BLaER1 treated with 17β-estradiol and CSF1 and Interleukin-3, amounts not matched to agents 10 nM and 100 nM (cell line): ENCODE results near the gene GAL.

Experiments used
- H3K27ac ChIP-seq, 11 experiments: shearing (Covaris generic); formaldehyde crosslinking; 2 replicates each; pipeline ENCODE4 v1.8.1; 2022
- H3K27me3 ChIP-seq, 11 experiments: shearing (Covaris generic); formaldehyde crosslinking; 2 replicates each; pipeline ENCODE4 v1.8.1; 2022
- H3K36me3 ChIP-seq, 11 experiments: shearing (Covaris generic); formaldehyde crosslinking; 2 replicates each; pipeline ENCODE4 v1.8.1; 2022
- H3K4me1 ChIP-seq, 10 experiments: shearing (Covaris generic); formaldehyde crosslinking; 2 replicates each; pipeline ENCODE4 v1.8.1; 2022
- H3K4me2 ChIP-seq, 11 experiments: shearing (Covaris generic); formaldehyde crosslinking; 2 replicates each; pipeline ENCODE4 v1.8.1; 2022
- H3K4me3 ChIP-seq, 10 experiments: shearing (Covaris generic); formaldehyde crosslinking; 2 replicates each; pipeline ENCODE4 v1.8.1; 2022
- H3K9ac ChIP-seq, 11 experiments: shearing (Covaris generic); formaldehyde crosslinking; 2 replicates each; pipeline ENCODE4 v1.8.1; 2022
- H3K9me3 ChIP-seq, 11 experiments: shearing (Covaris generic); formaldehyde crosslinking; replicated peaks in 1 of 11; 2 replicates each; pipeline ENCODE4 v1.8.1; 2022
- H4K20me1 ChIP-seq, 11 experiments: shearing (Covaris generic); formaldehyde crosslinking; 2 replicates each; pipeline ENCODE4 v1.8.1; 2022
- Cebpa-rat ChIP-seq, 11 experiments: shearing (Covaris generic); IDR thresholded peaks; 2 replicates each; pipeline ENCODE4 v1.8.1; 2022

GAL gene

GRCh38 chr11:68714060-68714856, 29.9 kb downstream of the GAL start:
- H3K27me3 ChIP-seq = no peaks in the 10 kb centered on the region
- TF ChIP-seq Cebpa-rat (IDR thresholded peaks at IDR 0.05) = no peak

DNA sequence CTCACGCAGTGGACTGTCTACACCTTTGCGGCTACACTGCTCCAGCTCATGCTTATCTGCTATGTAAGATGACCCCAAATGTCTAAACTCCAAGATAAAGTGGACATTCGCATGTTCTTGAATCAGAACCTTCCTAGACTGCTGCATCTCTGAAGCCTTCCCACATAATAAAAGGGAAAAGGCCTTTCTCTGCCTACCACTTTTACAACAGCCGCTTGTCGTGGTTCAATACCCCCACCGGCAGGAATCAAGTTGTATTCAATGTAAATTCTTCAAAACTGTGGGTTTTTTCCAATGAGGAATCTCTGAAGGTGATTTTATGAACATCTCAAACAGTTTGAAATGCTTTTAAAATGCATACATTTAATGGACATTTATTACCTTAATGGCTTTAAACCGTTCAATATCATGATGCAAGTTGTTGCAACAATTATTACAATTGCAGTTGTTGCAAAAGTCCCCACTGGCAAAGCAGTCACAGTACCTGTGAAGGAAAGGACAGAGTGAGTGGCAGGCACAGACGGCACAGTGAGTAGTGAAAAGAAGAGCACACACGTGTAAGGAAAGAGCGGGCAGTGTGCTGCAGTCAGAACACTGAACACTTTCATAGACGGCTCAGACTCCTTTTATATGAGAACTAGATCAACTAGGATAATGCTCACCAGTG, 31.2 kb downstream of the GAL start:
- no peak overlapping the region for H3K4me3 ChIP-seq
- no peak overlapping the region for H3K4me2 ChIP-seq
- peaks cover 25 to 38% (median 28%) of the 10 kb centered on the region in 11 experiments for H3K9me3 ChIP-seq
- no peak overlapping the region for H3K9ac ChIP-seq
- H4K20me1 ChIP-seq = no peaks in the 10 kb centered on the region
- peaks cover 0 to 14% (median 0%) of the 10 kb centered on the region in 10 experiments; a peak in 6 of 20 replicates for H3K4me1 ChIP-seq
- TF ChIP-seq Cebpa-rat (IDR thresholded peaks at IDR 0.05) = no peak
- no peaks in the 10 kb centered on the region; a peak in 1 of 22 replicates for H3K36me3 ChIP-seq
- no peak overlapping the region for H3K27ac ChIP-seq
- no peaks in the 10 kb centered on the region for H3K27me3 ChIP-seq

More at GRCh38 chr11:68714060-68714856, 29.9 kb downstream of the GAL start:
- Histone ChIP-seq H3K9ac (no peak overlapping the region), H3K9me3 (peaks cover 13 to 25% (median 15%) of the 10 kb centered on the region in 11 experiments; a peak in 20 of 22 replicates), H3K4me1 (peaks cover 0 to 22% (median 7%) of the 10 kb centered on the region in 10 experiments; a peak in 13 of 20 replicates), H4K20me1 (no peaks in the 10 kb centered on the region), H3K36me3 (no peaks in the 10 kb centered on the region), H3K4me3 (no peak overlapping the region), H3K27ac (no peak overlapping the region), H3K4me2 (0 out of 22 replicates have a peak overlapping the region, but pooled peaks of 1 of the 11 experiments have one; percentile 16)

- Histone ChIP-seq H3K27me3 (no peaks in the 10 kb centered on the region), H3K4me1 (no peaks in the 10 kb centered on the region), H3K36me3 (no peaks in the 10 kb centered on the region; a peak in 1 of 22 replicates), H4K20me1 (no peaks in the 10 kb centered on the region), H3K4me2 (no peak overlapping the region), H3K4me3 (no peak overlapping the region), H3K9me3 (peaks cover 25 to 37% (median 28%) of the 10 kb centered on the region in 11 experiments), H3K27ac (no peak overlapping the region), H3K9ac (no peak overlapping the region)
- no peak for TF ChIP-seq Cebpa-rat (IDR thresholded peaks at IDR 0.05)
Observed at GRCh38 chr11:68721075-68721474, 36.7 kb downstream of the GAL start.

DNA sequence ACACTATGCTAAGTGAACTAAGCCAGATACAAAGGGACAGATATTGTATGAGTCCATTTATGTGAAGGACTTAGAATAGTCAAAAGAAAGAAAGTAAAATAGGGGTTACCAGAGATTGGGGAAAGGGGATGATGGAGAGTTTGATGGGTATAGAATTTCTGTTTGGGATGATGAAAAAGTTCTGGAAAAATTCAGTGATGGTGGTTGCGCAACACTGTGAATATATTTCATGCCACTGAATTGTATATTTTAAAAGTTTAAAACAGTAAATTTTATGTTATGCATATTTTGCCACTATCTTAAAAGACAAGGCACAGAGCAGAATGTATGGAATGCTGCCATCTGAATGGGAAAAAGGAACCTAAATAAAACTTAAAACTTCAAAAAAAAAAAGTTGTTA, 37.8 kb downstream of the GAL start:
- Histone ChIP-seq H3K4me2 (no peak overlapping the region), H3K36me3 (no peaks in the 10 kb centered on the region; a peak in 1 of 22 replicates), H3K4me3 (no peak overlapping the region), H3K27ac (no peak overlapping the region), H4K20me1 (no peaks in the 10 kb centered on the region), H3K9ac (no peak overlapping the region), H3K27me3 (no peaks in the 10 kb centered on the region), H3K4me1 (no peaks in the 10 kb centered on the region), H3K9me3 (peaks cover 18 to 28% (median 19%) of the 10 kb centered on the region in 11 experiments)
- TF ChIP-seq Cebpa-rat (IDR thresholded peaks at IDR 0.05) = peak in 6 of 11 experiments; percentile 10 to 95 (median 70); a peak in 9 of 22 replicates

DNA sequence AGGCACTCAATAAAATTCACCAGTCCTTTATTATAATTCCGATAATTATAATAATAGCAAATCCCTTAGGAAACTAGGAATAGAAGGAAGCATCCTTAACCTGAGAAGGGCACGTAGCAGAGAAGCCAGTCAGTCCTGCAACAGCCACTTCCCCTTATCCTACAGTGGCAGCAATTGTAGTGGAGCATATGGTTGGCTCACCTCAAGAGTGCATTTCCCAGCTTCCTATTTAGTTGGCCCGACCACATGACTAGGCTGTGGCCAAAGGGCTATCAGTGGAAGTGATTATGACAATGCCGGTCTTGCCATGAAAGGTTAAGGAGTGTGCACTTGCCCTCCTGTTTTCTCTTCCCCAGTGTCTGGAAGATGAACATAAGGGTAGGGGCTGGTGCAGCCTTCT, 39.9 kb downstream of the GAL start:
- Histone ChIP-seq H3K27ac (no peak overlapping the region), H3K9ac (no peak overlapping the region), H3K27me3 (no peaks in the 10 kb centered on the region), H4K20me1 (no peaks in the 10 kb centered on the region), H3K9me3 (peaks cover 13 to 14% (median 13%) of the 10 kb centered on the region in 11 experiments), H3K36me3 (no peaks in the 10 kb centered on the region; a peak in 1 of 22 replicates), H3K4me3 (no peak overlapping the region), H3K4me1 (no peaks in the 10 kb centered on the region), H3K4me2 (no peak overlapping the region)
- no peak for TF ChIP-seq Cebpa-rat (IDR thresholded peaks at IDR 0.05)

DNA sequence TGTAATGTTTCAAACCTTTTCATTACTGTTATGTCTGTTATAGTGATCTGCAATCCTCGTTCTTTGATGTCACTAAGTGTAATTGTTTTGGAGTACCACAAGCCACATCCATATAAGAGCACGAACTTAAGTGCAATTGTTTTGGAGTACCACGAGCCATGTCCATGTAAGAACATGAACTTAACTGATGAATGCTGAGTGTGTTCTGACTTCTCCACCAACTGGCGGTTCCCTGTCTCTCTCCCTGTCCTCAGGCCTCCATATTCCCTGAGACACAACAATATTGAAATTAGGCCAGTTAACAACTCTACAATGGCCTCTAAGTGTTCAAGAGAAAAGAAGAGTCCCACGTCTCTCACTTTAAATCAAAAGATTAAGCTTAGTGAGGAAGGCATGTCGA, 43.4 kb downstream of the GAL start:
- no peaks in the 10 kb centered on the region for H3K36me3 ChIP-seq
- H3K4me3 ChIP-seq = no peak overlapping the region
- no peak overlapping the region for H3K9ac ChIP-seq
- H4K20me1 ChIP-seq = no peaks in the 10 kb centered on the region
- H3K4me1 ChIP-seq = no peaks in the 10 kb centered on the region
- no peak overlapping the region for H3K27ac ChIP-seq
- H3K4me2 ChIP-seq = no peak overlapping the region
- TF ChIP-seq Cebpa-rat (IDR thresholded peaks at IDR 0.05) = no peak
- H3K27me3 ChIP-seq = no peaks in the 10 kb centered on the region
- H3K9me3 ChIP-seq = no peaks in the 10 kb centered on the region

- no peak for TF ChIP-seq Cebpa-rat (IDR thresholded peaks at IDR 0.05)
- Histone ChIP-seq H3K4me2 (no peak overlapping the region), H3K27ac (no peak overlapping the region), H3K4me3 (no peak overlapping the region), H3K9me3 (no peaks in the 10 kb centered on the region), H3K36me3 (no peaks in the 10 kb centered on the region; a peak in 1 of 22 replicates), H4K20me1 (no peaks in the 10 kb centered on the region), H3K4me1 (peaks cover 0 to 27% (median 10%) of the 10 kb centered on the region in 10 experiments; a peak in 15 of 20 replicates), H3K9ac (no peak overlapping the region), H3K27me3 (no peaks in the 10 kb centered on the region)
Observed at GRCh38 chr11:68734111-68734510, 49.8 kb downstream of the GAL start.

- no peak overlapping the region for H3K27ac ChIP-seq
- peaks cover 0 to 27% (median 10%) of the 10 kb centered on the region in 10 experiments; a peak in 15 of 20 replicates for H3K4me1 ChIP-seq
- H4K20me1 ChIP-seq = no peaks in the 10 kb centered on the region
- no peak for TF ChIP-seq Cebpa-rat (IDR thresholded peaks at IDR 0.05)
- H3K9ac ChIP-seq = no peak overlapping the region
- H3K4me2 ChIP-seq = peak overlapping the region in 5 of 11 experiments; percentile 38 to 52 (median 40); a peak in 9 of 22 replicates
- no peaks in the 10 kb centered on the region; a peak in 1 of 22 replicates for H3K36me3 ChIP-seq
- H3K9me3 ChIP-seq = no peaks in the 10 kb centered on the region
- no peaks in the 10 kb centered on the region for H3K27me3 ChIP-seq
- H3K4me3 ChIP-seq = no peak overlapping the region
Observed at GRCh38 chr11:68735125-68735524, 50.8 kb downstream of the GAL start.

DNA sequence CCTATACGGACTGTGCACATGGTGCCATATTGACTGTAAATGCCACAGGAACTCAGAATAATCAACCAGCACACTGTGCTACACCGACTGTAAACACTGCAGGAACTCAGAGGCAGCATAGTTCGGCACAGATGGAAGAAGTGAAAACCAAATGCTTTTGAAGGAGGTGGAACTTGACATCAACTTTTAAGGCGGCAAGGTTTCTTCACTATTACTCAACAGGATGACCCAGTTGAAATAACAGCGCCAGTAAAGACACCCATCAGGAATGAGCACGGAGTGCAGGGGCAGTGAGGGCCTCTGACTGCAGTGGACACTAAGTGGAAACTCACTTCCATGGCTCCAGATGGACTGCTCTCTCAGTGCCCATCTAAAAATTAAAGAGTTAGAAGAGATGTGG, 51.3 kb downstream of the GAL start:
- Histone ChIP-seq H3K27ac (no peak overlapping the region), H4K20me1 (no peaks in the 10 kb centered on the region), H3K9me3 (no peaks in the 10 kb centered on the region), H3K4me2 (peak overlapping the region in 5 of 11 experiments; percentile 38 to 52 (median 40); a peak in 9 of 22 replicates), H3K27me3 (no peaks in the 10 kb centered on the region), H3K4me1 (peaks cover 0 to 27% (median 10%) of the 10 kb centered on the region in 10 experiments; a peak in 15 of 20 replicates), H3K36me3 (no peaks in the 10 kb centered on the region; a peak in 2 of 22 replicates), H3K9ac (no peak overlapping the region), H3K4me3 (no peak overlapping the region)
- TF ChIP-seq Cebpa-rat (IDR thresholded peaks at IDR 0.05) = no peak
